Gastrocnemius medialis (tissue), 4 donors: ENCODE data around the gene GMEB2. TPM values are rescaled to one million over a fixed set of nuclear protein-coding genes. Genes with fewer than 3 reads are reported as not detected.

Experiments used
- ATAC-seq, 2 donors: fragments of 150-250 bp; one replicate each; pipeline ENCODE4 v1.9.1; 2016
- DNase-seq, 2 donors: peaks; one replicate each; pipeline ENCODE4 v3.0.0-alpha.2; 2019
- H3K27ac ChIP-seq, 4 donors: fragments of 200-600 bp; sonication (generic); 1 replicate in 1 of 4; 2 replicates in 3 of 4; pipeline ENCODE4 v1.5.1; 2016 to 2018; ENCODE audit warnings: mild to moderate bottlenecking in 2 of 4, moderate library complexity in 1 of 4
- H3K27me3 ChIP-seq, 3 donors: fragments of 200-600 bp; sonication (generic) in 2 of 3; 1 replicate in 1 of 3; 2 replicates in 2 of 3; pipeline versions ENCODE4 v1.5.1 to v1.6.0; 2016 to 2019; ENCODE audit warnings: mild to moderate bottlenecking in 1 of 3, moderate library complexity in 1 of 3
- H3K36me3 ChIP-seq, 2 donors: fragments of 200-600 bp; sonication (generic) in 1 of 2; one replicate each; pipeline ENCODE4 v1.5.1; 2017 to 2018
- H3K4me1 ChIP-seq, 2 donors: fragments of 200-600 bp; sonication (generic) in 1 of 2; one replicate each; pipeline ENCODE4 v1.5.1; 2016 to 2017; ENCODE audit warnings: mild to moderate bottlenecking in 2 of 2
- H3K4me3 ChIP-seq, 4 donors: fragments of 200-600 bp; sonication (generic) in 3 of 4; 1 replicate in 1 of 4; 2 replicates in 3 of 4; pipeline ENCODE4 v1.5.1; 2016 to 2019; ENCODE audit warnings: mild to moderate bottlenecking in 2 of 4
- H3K9me3 ChIP-seq, 3 donors: fragments of 200-600 bp; sonication (generic) in 2 of 3; 1 replicate in 1 of 3; 2 replicates in 2 of 3; pipeline ENCODE4 v1.5.1; 2016 to 2019
- CTCF ChIP-seq, 5 experiments: fragments of 450-650 bp in 3 of 5; fragments of 200-600 bp in 2 of 5; sonication (generic) in 2 of 5; IDR thresholded peaks in 4 of 5; conservative IDR thresholded peaks in 1 of 5; 1 replicate in 4 of 5; 2 replicates in 1 of 5; pipeline ENCODE4 v1.5.1; 2016 to 2019; ENCODE audit warnings: antibody characterized with exemption in 5 of 5, mild to moderate bottlenecking in 3 of 5, moderate library complexity in 3 of 5
- POLR2A ChIP-seq, 2 donors: fragments of 450-650 bp; IDR thresholded peaks; one replicate each; pipeline ENCODE4 v1.6.1; 2017; ENCODE audit warnings: antibody characterized with exemption in 2 of 2, mild to moderate bottlenecking in 2 of 2, moderate library complexity in 2 of 2
- in situ Hi-C, 4 donors: fragments of 200-750 bp; cut with MboI; loops; one replicate each; pipeline versions ENCODE4 v1.15.0 to v1.8.0; 2017; ENCODE audit warnings: low sequenced_read_pairs in 4 of 4
- intact Hi-C: fragments of 100-400 bp; cut with DNase I; formaldehyde crosslinking; loops from one replicate; pipeline ENCODE4 v1.15.1; 2023; ENCODE audit warnings: low total_unique reads
- total RNA-seq, 4 donors: library from RNA; depleted of rRNA; stranded (reverse); fragments of >200 nt; gene quantifications; one replicate each; pipeline versions ENCODE4 v1.1.0 to v1.2.3, GENCODE V29; 2016

Gene GMEB2
- total RNA-seq, 4 donors from 2014 or later: 6.1 to 14.3 (median 6.8) TPM

DNA sequence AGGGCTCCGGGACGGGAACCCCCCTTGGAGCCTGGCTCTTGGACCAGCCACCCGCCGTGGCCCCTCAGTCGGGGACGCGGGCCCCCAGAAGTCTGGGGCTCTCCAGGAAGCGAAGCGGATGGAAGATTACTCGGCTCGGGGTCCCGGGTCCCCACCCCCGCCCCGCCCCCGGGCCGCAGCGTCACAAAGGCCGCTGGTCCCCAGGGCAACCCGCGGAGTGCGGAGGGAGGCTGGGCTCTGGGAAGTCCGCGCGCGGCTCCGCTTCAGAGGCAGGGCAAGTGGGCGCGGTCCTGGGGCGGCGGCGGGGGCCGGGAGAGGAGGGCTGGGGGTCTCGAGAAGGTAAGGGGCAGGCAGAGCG is 73.0 kb downstream of the GMEB2 start, which contains the start of gene FNDC11:
Gene FNDC11, plus strand, starts transcription at position 227 of the 358 bp plus-strand sequence. CDS start 1,505 bp downstream, outside the sequence.
- no peak for DNase-seq
- intact Hi-C loops: no loop called here
- Histone ChIP-seq H3K4me1 (no peaks in the 10 kb centered on the region), H3K4me3 (peak within 1 kb of the TSS; percentile 50 to 65 (median 56)), H3K27me3 (peaks cover 18 to 29% (median 23%) of the 10 kb centered on the region in 3 donors), H3K27ac (peak within 1 kb of the TSS in 1 of 4 donors; percentile 41), H3K9me3 (no peaks in the 10 kb centered on the region), H3K36me3 (no peaks in the 10 kb centered on the region)
- in situ Hi-C loops: no loop called here
- ATAC-seq: no peak
- TF ChIP-seq CTCF (IDR thresholded peaks at IDR 0.05 in 4 of 5, conservative IDR thresholded peaks at IDR 0.05 in 1 of 5) (no peak), POLR2A (IDR thresholded peaks at IDR 0.05) (no peak)

GRCh38 chr20:63553251-63553932 is 73.5 kb downstream of the GMEB2 start:
- peak; percentile 70 to 71 for ATAC-seq
- TF ChIP-seq POLR2A (IDR thresholded peaks at IDR 0.05) (peak in 1 of 2 donors; percentile 22), CTCF (IDR thresholded peaks at IDR 0.05 in 4 of 5, conservative IDR thresholded peaks at IDR 0.05 in 1 of 5) (no peak)
- Histone ChIP-seq H3K4me3 (peak overlapping the region; percentile 50 to 65 (median 56)), H3K9me3 (no peaks in the 10 kb centered on the region), H3K27me3 (peaks cover 23 to 35% (median 27%) of the 10 kb centered on the region in 3 donors), H3K27ac (peak overlapping the region in 1 of 4 donors; percentile 41), H3K36me3 (no peaks in the 10 kb centered on the region), H3K4me1 (no peaks in the 10 kb centered on the region)
- DNase-seq: peak; percentile 58 to 66
- intact Hi-C loops (no loop called here), in situ Hi-C loops (no loop called here)

- Histone ChIP-seq H3K4me3 (no peak overlapping the region), H3K27me3 (peaks cover 30 to 42% (median 34%) of the 10 kb centered on the region in 3 donors), H3K27ac (no peak overlapping the region), H3K4me1 (no peaks in the 10 kb centered on the region), H3K36me3 (no peaks in the 10 kb centered on the region), H3K9me3 (no peaks in the 10 kb centered on the region)
- no peak for TF ChIP-seq CTCF (IDR thresholded peaks at IDR 0.05 in 4 of 5, conservative IDR thresholded peaks at IDR 0.05 in 1 of 5)
- TF ChIP-seq POLR2A (IDR thresholded peaks at IDR 0.05): no peak
- in situ Hi-C loops: no loop called here
- intact Hi-C loops: no loop called here
- DNase-seq (no peak), ATAC-seq (no peak)
Observed at GRCh38 chr20:63552481-63553249, 74.2 kb downstream of the GMEB2 start.

- intact Hi-C loops: no loop called here
- H3K27ac ChIP-seq: no peak overlapping the region
- H3K36me3 ChIP-seq: no peaks in the 10 kb centered on the region
- H3K4me3 ChIP-seq: no peak overlapping the region
- ATAC-seq (no peak), DNase-seq (no peak)
- no peaks in the 10 kb centered on the region for H3K9me3 ChIP-seq
- peaks cover 39 to 55% (median 44%) of the 10 kb centered on the region in 3 donors for H3K27me3 ChIP-seq
- in situ Hi-C loops: no loop called here
- no peaks in the 10 kb centered on the region for H3K4me1 ChIP-seq
- TF ChIP-seq POLR2A (IDR thresholded peaks at IDR 0.05): no peak
- no peak for TF ChIP-seq CTCF (IDR thresholded peaks at IDR 0.05 in 4 of 5, conservative IDR thresholded peaks at IDR 0.05 in 1 of 5)
Observed at GRCh38 chr20:63551068-63551467, 75.8 kb downstream of the GMEB2 start.
